Measurements from ENCODE around the gene GLP1R.

GRCh38 chr6:39075010-39075686, 26.6 kb downstream of the GLP1R start:
- TF ChIP-seq POLR2A (IDR thresholded peaks at IDR 0.05): no peak
- no peak for TF ChIP-seq CTCF (IDR thresholded peaks at IDR 0.05)
